K562 (cell line): Measurements from ENCODE around the gene PPT1. TPM values are rescaled to one million over a fixed set of nuclear protein-coding genes. Genes with fewer than 3 reads are reported as not detected.
A peak's percentile ranks its signal among the peaks of the same experiment; 100 is the strongest.

Experiments used
- ASH1L ChIP-seq: fragments of 450-650 bp; IDR thresholded peaks from 2 replicates; pipeline ENCODE4 v1.6.1; 2018; ENCODE audit warnings: borderline replicate concordance, mild to moderate bottlenecking, low read depth; ENCODE audit not compliant: partially characterized antibody
- COPS2 ChIP-seq: fragments of 450-650 bp; conservative IDR thresholded peaks from 2 replicates; pipeline ENCODE4 v1.6.1; 2016; ENCODE audit warnings: mild to moderate bottlenecking, moderate library complexity
- KAT2B ChIP-seq: IDR thresholded peaks from one replicate; pipeline ENCODE4 v1.6.1; 2012; ENCODE audit warnings: low read depth, mild to moderate bottlenecking, control low read depth, inconsistent platforms, low read length, moderate library complexity
- PHF8 ChIP-seq: fragments of 200-600 bp; sonication (generic); IDR thresholded peaks from 2 replicates; pipeline ENCODE4 v1.6.1; 2012; ENCODE audit warnings: mixed run types, mild to moderate bottlenecking, inconsistent platforms, low read length, moderate library complexity, borderline replicate concordance
- RBM14 ChIP-seq: fragments of 200-400 bp; formaldehyde crosslinking; IDR thresholded peaks from 2 replicates; pipeline ENCODE4 v1.6.1; 2018; ENCODE audit warnings: low read depth, mild to moderate bottlenecking, low read length, moderate library complexity, borderline replicate concordance; ENCODE audit not compliant: insufficient read depth
- SAFB2 ChIP-seq: fragments of 200-400 bp; formaldehyde crosslinking; IDR thresholded peaks from 2 replicates; pipeline ENCODE4 v1.6.1; 2018; ENCODE audit warnings: borderline replicate concordance, low read length, low read depth, moderate library complexity; ENCODE audit not compliant: severe bottlenecking
- SIRT6 ChIP-seq: IDR thresholded peaks from one replicate; pipeline ENCODE4 v1.6.1; 2012; ENCODE audit warnings: low read depth, mild to moderate bottlenecking, control low read depth, inconsistent platforms, low read length, moderate library complexity
- ZNF121 ChIP-seq: sonication (generic); formaldehyde crosslinking; conservative IDR thresholded peaks from 2 replicates; pipeline ENCODE4 v1.8.0; 2022; ENCODE audit warnings: missing genetic modification reagents
- polyA plus RNA-seq, 8 experiments: library from polyadenylated mRNA; depleted of rRNA in 4 of 8; stranded (reverse) in 5 of 8; unstranded in 3 of 8; fragments of >200 nt; fragmentation: Nextera tagmentation in 2 of 8; fragmentation: Illumina TruSeq in 1 of 8; extraction: Ambion mirVana in 2 of 8; extraction: Trizol in 1 of 8; gene quantifications; 2 replicates each; pipeline versions ENCODE4 v1.2.1 to v1.2.3, GENCODE V29; 2011 to 2014; ENCODE audit warnings: inconsistent platforms in 1 of 8, missing spikeins in 1 of 8
- total RNA-seq, 7 experiments: library from RNA; depleted of rRNA in 6 of 7; stranded (reverse); fragments of >200 nt in 6 of 7; fragmentation: Illumina TruSeq in 2 of 7; extraction: Trizol in 2 of 7; gene quantifications; 2 replicates each; pipeline versions ENCODE4 v1.2.1 to v1.2.3, GENCODE V29; 2011 to 2021; ENCODE audit warnings: low replicate concordance in 1 of 7
- TF ChIP-seq, protein P1 (sequence below): fragments of 200-800 bp; sonication (Bioruptor generic); IDR thresholded peaks from 2 replicates; pipeline ENCODE4 v1.6.1; 2016; ENCODE audit warnings: missing genetic modification characterization, missing compliant biosample characterization
- TF ChIP-seq, protein P2 (sequence below): fragments of 250-450 bp; sonication (Bioruptor Pico); IDR thresholded peaks from 2 replicates; pipeline ENCODE4 v1.4.0; 2020; ENCODE audit warnings: mild to moderate bottlenecking
- TF ChIP-seq, protein P3 (sequence below), 2 experiments: fragments of 450-650 bp; IDR thresholded peaks; 2 replicates each; pipeline ENCODE4 v1.6.1; 2018; ENCODE audit warnings: mild to moderate bottlenecking in 2 of 2, low read depth in 1 of 2; ENCODE audit not compliant: partially characterized antibody in 2 of 2
- TF ChIP-seq, protein P4 (sequence below): sonication (generic); formaldehyde crosslinking; IDR thresholded peaks from 2 replicates; pipeline ENCODE4 v1.4.0; 2020; ENCODE audit warnings: mild to moderate bottlenecking, missing genetic modification reagents

The PPT1 gene
- total and polyA plus RNA-seq, 9 of the 15 experiments (the other 6 are each of a cell fraction or from before 2014, with no cell fraction given), result 72.2 to 285 (median 143) TPM

DNA sequence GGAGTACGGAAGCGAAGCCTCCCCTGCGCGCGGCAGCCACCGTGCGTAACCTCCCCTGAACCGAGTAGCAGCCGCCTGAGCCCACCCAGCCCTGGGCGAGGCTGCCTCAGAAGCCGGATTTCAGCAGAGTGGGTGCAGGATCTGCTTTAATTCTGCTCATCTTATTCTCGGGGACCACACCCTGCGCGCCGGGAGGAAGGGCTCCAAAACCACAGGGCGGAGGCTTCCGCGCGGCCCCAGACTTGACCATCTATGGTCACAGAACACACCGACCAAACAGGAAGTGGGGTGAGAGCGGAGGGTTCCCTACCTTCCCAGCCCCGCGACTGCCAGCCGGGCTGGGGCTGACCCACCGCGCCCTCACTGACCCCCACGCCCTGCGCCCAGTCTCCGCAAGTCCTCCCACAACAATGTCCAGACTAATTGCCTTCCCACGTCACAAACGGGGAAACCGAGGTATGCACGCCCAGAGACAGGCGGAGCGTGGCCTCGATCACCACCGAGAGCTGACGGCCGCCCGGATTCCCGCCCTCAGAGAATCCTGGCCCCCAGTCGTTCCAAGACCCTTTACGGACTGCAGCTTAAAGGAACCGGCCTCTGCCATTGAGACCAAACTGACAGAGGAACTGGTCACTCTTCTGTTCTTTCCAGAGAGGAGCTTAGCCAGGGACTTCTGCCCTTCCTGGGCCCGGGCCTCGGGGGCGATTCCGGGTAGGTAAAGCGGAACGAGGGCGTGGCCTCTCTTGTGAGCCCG is 57.1 kb downstream of the PPT1 start (continued):
- TF ChIP-seq, protein P1, sequence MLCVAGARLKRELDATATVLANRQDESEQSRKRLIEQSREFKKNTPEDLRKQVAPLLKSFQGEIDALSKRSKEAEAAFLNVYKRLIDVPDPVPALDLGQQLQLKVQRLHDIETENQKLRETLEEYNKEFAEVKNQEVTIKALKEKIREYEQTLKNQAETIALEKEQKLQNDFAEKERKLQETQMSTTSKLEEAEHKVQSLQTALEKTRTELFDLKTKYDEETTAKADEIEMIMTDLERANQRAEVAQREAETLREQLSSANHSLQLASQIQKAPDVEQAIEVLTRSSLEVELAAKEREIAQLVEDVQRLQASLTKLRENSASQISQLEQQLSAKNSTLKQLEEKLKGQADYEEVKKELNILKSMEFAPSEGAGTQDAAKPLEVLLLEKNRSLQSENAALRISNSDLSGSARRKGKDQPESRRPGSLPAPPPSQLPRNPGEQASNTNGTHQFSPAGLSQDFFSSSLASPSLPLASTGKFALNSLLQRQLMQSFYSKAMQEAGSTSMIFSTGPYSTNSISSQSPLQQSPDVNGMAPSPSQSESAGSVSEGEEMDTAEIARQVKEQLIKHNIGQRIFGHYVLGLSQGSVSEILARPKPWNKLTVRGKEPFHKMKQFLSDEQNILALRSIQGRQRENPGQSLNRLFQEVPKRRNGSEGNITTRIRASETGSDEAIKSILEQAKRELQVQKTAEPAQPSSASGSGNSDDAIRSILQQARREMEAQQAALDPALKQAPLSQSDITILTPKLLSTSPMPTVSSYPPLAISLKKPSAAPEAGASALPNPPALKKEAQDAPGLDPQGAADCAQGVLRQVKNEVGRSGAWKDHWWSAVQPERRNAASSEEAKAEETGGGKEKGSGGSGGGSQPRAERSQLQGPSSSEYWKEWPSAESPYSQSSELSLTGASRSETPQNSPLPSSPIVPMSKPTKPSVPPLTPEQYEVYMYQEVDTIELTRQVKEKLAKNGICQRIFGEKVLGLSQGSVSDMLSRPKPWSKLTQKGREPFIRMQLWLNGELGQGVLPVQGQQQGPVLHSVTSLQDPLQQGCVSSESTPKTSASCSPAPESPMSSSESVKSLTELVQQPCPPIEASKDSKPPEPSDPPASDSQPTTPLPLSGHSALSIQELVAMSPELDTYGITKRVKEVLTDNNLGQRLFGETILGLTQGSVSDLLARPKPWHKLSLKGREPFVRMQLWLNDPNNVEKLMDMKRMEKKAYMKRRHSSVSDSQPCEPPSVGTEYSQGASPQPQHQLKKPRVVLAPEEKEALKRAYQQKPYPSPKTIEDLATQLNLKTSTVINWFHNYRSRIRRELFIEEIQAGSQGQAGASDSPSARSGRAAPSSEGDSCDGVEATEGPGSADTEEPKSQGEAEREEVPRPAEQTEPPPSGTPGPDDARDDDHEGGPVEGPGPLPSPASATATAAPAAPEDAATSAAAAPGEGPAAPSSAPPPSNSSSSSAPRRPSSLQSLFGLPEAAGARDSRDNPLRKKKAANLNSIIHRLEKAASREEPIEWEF (CRISPR knock-in tag), result no peak
- TF ChIP-seq SAFB2 (no peak), COPS2 (no peak), PHF8 (peak; percentile 94), KAT2B (no peak), RBM14 (no peak), SIRT6 (no peak), ZNF121 (no peak), ASH1L (peak; percentile 39)
- TF ChIP-seq, protein P2, sequence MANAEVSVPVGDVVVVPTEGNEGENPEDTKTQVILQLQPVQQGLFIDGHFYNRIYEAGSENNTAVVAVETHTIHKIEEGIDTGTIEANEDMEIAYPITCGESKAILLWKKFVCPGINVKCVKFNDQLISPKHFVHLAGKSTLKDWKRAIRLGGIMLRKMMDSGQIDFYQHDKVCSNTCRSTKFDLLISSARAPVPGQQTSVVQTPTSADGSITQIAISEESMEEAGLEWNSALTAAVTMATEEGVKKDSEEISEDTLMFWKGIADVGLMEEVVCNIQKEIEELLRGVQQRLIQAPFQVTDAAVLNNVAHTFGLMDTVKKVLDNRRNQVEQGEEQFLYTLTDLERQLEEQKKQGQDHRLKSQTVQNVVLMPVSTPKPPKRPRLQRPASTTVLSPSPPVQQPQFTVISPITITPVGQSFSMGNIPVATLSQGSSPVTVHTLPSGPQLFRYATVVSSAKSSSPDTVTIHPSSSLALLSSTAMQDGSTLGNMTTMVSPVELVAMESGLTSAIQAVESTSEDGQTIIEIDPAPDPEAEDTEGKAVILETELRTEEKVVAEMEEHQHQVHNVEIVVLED, result no peak; the same call in 1 of the 2 replicates
- TF ChIP-seq, protein P3, sequence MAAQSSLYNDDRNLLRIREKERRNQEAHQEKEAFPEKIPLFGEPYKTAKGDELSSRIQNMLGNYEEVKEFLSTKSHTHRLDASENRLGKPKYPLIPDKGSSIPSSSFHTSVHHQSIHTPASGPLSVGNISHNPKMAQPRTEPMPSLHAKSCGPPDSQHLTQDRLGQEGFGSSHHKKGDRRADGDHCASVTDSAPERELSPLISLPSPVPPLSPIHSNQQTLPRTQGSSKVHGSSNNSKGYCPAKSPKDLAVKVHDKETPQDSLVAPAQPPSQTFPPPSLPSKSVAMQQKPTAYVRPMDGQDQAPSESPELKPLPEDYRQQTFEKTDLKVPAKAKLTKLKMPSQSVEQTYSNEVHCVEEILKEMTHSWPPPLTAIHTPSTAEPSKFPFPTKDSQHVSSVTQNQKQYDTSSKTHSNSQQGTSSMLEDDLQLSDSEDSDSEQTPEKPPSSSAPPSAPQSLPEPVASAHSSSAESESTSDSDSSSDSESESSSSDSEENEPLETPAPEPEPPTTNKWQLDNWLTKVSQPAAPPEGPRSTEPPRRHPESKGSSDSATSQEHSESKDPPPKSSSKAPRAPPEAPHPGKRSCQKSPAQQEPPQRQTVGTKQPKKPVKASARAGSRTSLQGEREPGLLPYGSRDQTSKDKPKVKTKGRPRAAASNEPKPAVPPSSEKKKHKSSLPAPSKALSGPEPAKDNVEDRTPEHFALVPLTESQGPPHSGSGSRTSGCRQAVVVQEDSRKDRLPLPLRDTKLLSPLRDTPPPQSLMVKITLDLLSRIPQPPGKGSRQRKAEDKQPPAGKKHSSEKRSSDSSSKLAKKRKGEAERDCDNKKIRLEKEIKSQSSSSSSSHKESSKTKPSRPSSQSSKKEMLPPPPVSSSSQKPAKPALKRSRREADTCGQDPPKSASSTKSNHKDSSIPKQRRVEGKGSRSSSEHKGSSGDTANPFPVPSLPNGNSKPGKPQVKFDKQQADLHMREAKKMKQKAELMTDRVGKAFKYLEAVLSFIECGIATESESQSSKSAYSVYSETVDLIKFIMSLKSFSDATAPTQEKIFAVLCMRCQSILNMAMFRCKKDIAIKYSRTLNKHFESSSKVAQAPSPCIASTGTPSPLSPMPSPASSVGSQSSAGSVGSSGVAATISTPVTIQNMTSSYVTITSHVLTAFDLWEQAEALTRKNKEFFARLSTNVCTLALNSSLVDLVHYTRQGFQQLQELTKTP (IDR thresholded peaks at IDR 0.05; ENCODE audit: low read depth in 1 of 2, partially characterized antibody in 2 of 2), result peak in 1 of 2 experiments; percentile 78
- TF ChIP-seq, protein P4, sequence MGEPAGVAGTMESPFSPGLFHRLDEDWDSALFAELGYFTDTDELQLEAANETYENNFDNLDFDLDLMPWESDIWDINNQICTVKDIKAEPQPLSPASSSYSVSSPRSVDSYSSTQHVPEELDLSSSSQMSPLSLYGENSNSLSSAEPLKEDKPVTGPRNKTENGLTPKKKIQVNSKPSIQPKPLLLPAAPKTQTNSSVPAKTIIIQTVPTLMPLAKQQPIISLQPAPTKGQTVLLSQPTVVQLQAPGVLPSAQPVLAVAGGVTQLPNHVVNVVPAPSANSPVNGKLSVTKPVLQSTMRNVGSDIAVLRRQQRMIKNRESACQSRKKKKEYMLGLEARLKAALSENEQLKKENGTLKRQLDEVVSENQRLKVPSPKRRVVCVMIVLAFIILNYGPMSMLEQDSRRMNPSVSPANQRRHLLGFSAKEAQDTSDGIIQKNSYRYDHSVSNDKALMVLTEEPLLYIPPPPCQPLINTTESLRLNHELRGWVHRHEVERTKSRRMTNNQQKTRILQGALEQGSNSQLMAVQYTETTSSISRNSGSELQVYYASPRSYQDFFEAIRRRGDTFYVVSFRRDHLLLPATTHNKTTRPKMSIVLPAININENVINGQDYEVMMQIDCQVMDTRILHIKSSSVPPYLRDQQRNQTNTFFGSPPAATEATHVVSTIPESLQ, result no peak; the same call in 1 of the 2 replicates
